ENCODE measurements around the gene RTN4RL1. TPM values are rescaled to one million over a fixed set of nuclear protein-coding genes. Genes with fewer than 3 reads are reported as not detected.

RTN4RL1 gene
- total RNA-seq, 3 donors from 2014 or later (not counting 1 experiment from before 2014, with no cell fraction given): 0.15 to 0.23 TPM; not detected in 1

DNA sequence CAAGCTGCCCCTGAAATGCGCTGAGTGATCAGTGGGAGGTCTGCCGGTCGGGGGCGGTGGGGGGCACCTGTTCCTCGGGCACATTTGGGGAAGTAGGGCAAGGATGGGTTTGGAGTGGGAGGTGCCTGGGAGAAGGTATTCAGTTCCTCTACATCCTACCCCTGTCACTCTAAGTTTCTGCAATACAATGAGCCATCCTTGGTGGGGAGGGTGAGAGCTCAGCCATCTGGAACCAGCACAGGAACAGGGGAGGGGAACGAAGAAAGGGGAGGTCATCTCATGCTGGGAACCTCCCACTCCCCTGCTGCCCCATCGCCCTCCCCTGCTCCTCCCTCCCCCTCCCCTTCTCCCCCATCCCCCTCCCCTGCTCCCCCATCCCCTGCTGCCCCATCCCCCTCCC lies 9.0 kb upstream of the RTN4RL1 start:
- H3K27me3 ChIP-seq (ENCODE audit: control insufficient read depth, insufficient read depth, low read length): no peaks in the 10 kb centered on the region
- intact Hi-C loops (cut with micrococcal nuclease): loop anchor here (10.0 kb wide), 1 partner anchor 319 kb away; the partner anchor contains the start of gene TLCD2
- TF ChIP-seq, protein P1, sequence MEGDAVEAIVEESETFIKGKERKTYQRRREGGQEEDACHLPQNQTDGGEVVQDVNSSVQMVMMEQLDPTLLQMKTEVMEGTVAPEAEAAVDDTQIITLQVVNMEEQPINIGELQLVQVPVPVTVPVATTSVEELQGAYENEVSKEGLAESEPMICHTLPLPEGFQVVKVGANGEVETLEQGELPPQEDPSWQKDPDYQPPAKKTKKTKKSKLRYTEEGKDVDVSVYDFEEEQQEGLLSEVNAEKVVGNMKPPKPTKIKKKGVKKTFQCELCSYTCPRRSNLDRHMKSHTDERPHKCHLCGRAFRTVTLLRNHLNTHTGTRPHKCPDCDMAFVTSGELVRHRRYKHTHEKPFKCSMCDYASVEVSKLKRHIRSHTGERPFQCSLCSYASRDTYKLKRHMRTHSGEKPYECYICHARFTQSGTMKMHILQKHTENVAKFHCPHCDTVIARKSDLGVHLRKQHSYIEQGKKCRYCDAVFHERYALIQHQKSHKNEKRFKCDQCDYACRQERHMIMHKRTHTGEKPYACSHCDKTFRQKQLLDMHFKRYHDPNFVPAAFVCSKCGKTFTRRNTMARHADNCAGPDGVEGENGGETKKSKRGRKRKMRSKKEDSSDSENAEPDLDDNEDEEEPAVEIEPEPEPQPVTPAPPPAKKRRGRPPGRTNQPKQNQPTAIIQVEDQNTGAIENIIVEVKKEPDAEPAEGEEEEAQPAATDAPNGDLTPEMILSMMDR (IDR thresholded peaks at IDR 0.05): no peak
- H3K9me3 ChIP-seq (ENCODE audit: control insufficient read depth, insufficient read depth, low read length): no peaks in the 10 kb centered on the region
- no peak overlapping the region for H3K4me3 ChIP-seq (ENCODE audit: low read length)
- Mint-ChIP-seq H3K4me3 (no peak overlapping the region), H3K27me3 (ENCODE audit: low read depth in 2 of 2) (no peaks in the 10 kb centered on the region), H3K27ac (no peak overlapping the region), H3K4me1 (peaks cover 11 to 17% of the 10 kb centered on the region in 2 donors), H3K36me3 (no peaks in the 10 kb centered on the region), H3K9me3 (no peaks in the 10 kb centered on the region)
- H3K36me3 ChIP-seq (ENCODE audit: control insufficient read depth, insufficient read depth, low read length): peaks cover 29% of the 10 kb centered on the region
- DNase-seq: no peak
- no peak overlapping the region for H3K27ac ChIP-seq (ENCODE audit: low read length)
- 100% methylated on average over 1 of the region's 7 CpGs for WGBS (ENCODE audit: insufficient coverage)
- ATAC-seq: no peak
- peaks cover 20% of the 10 kb centered on the region for H3K4me1 ChIP-seq (ENCODE audit: control insufficient read depth, insufficient read depth, low read length)

GRCh38 chr17:2033153-2033552 lies 8.0 kb upstream of the RTN4RL1 start:
- peaks cover 3 to 9% of the 10 kb centered on the region in 2 donors for H3K27me3 Mint-ChIP-seq (ENCODE audit: low read depth in 2 of 2)
- Histone ChIP-seq H3K36me3 (ENCODE audit: control insufficient read depth, insufficient read depth, low read length) (peaks cover 23% of the 10 kb centered on the region), H3K4me1 (ENCODE audit: control insufficient read depth, insufficient read depth, low read length) (peaks cover 20% of the 10 kb centered on the region), H3K27ac (ENCODE audit: low read length) (no peak overlapping the region), H3K27me3 (ENCODE audit: control insufficient read depth, insufficient read depth, low read length) (no peaks in the 10 kb centered on the region), H3K4me3 (ENCODE audit: low read length) (no peak overlapping the region), H3K9me3 (ENCODE audit: control insufficient read depth, insufficient read depth, low read length) (no peaks in the 10 kb centered on the region)
- H3K9me3 Mint-ChIP-seq: no peaks in the 10 kb centered on the region
- WGBS (ENCODE audit: insufficient coverage): 94% methylated on average over 7 of the region's 7 CpGs
- H3K27ac Mint-ChIP-seq: no peak overlapping the region
- intact Hi-C loops (cut with micrococcal nuclease): loop anchor here (10.0 kb wide), 1 partner anchor 318 kb away; the partner anchor contains the start of gene TLCD2
- ATAC-seq (no peak), DNase-seq (no peak)
- TF ChIP-seq, protein P1 (IDR thresholded peaks at IDR 0.05): no peak
- peaks cover 11 to 17% of the 10 kb centered on the region in 2 donors for H3K4me1 Mint-ChIP-seq
- H3K4me3 Mint-ChIP-seq: peak overlapping the region; percentile 10
- H3K36me3 Mint-ChIP-seq: no peaks in the 10 kb centered on the region

GRCh38 chr17:2030779-2031163 lies 5.6 kb upstream of the RTN4RL1 start:
- ATAC-seq (no peak), DNase-seq (no peak)
- peaks cover 25% of the 10 kb centered on the region for H3K4me1 ChIP-seq (ENCODE audit: control insufficient read depth, insufficient read depth, low read length)
- H3K36me3 ChIP-seq (ENCODE audit: control insufficient read depth, insufficient read depth, low read length): peaks cover 9% of the 10 kb centered on the region
- peak overlapping the region; percentile 94 for H3K4me3 ChIP-seq (ENCODE audit: low read length)
- 23% methylated on average over 9 of the region's 10 CpGs for WGBS (ENCODE audit: insufficient coverage)
- peaks cover 7% of the 10 kb centered on the region for H3K27me3 ChIP-seq (ENCODE audit: control insufficient read depth, insufficient read depth, low read length)
- H3K27me3 Mint-ChIP-seq (ENCODE audit: low read depth in 2 of 2): peaks cover 18 to 30% of the 10 kb centered on the region in 2 donors
- TF ChIP-seq, protein P1 (IDR thresholded peaks at IDR 0.05): no peak
- H3K36me3 Mint-ChIP-seq: no peaks in the 10 kb centered on the region
- H3K9me3 Mint-ChIP-seq: no peaks in the 10 kb centered on the region
- H3K27ac Mint-ChIP-seq: peak overlapping the region; percentile 79 to 83
- peaks cover 18 to 23% of the 10 kb centered on the region in 2 donors for H3K4me1 Mint-ChIP-seq
- no peaks in the 10 kb centered on the region for H3K9me3 ChIP-seq (ENCODE audit: control insufficient read depth, insufficient read depth, low read length)
- H3K27ac ChIP-seq (ENCODE audit: low read length): no peak overlapping the region
- intact Hi-C loops (cut with micrococcal nuclease): loop anchor here (1.0 to 10.0 kb wide), 2 partner anchors 12 to 316 kb away; partner anchors contain the start of genes OVCA2 and TLCD2
- peak overlapping the region; percentile 92 for H3K4me3 Mint-ChIP-seq

Measured in natural killer cell (primary cell).